Stomach (tissue), 4 donors: Measurements from ENCODE around the gene PTGR2.

ENCODE experiments used
- CTCF ChIP-seq, 7 experiments: fragments of 450-650 bp in 4 of 7; fragments of 200-600 bp in 3 of 7; sonication (generic) in 3 of 7; IDR thresholded peaks; one replicate each; pipeline ENCODE4 v1.5.1; 2016 to 2019; ENCODE audit warnings: antibody characterized with exemption in 7 of 7, control low read depth in 2 of 7, mild to moderate bottlenecking in 1 of 7
- POLR2A ChIP-seq, 4 donors: fragments of 450-650 bp; IDR thresholded peaks; one replicate each; pipeline ENCODE4 v1.6.1; 2016; ENCODE audit warnings: antibody characterized with exemption in 4 of 4, control low read depth in 2 of 4, mild to moderate bottlenecking in 1 of 4, moderate library complexity in 1 of 4
- POLR2AphosphoS5 ChIP-seq, 3 donors: sonication (generic); formaldehyde crosslinking; IDR thresholded peaks; one replicate each; pipeline ENCODE4 v1.6.1; 2016; ENCODE audit warnings: antibody characterized with exemption in 3 of 3

- TF ChIP-seq POLR2A (IDR thresholded peaks at IDR 0.05) (no peak), CTCF (IDR thresholded peaks at IDR 0.05) (no peak), POLR2AphosphoS5 (IDR thresholded peaks at IDR 0.05) (no peak)
Observed at GRCh38 chr14:73842851-73843250, 8.8 kb upstream of the PTGR2 start.
